Loucy (cell line): ENCODE data around the gene TF.

Experiments
- CTCF ChIP-seq: fragments of 200-600 bp; sonication (generic); conservative IDR thresholded peaks from 2 replicates; pipeline ENCODE4 v1.5.1; 2014; ENCODE audit warnings: mild to moderate bottlenecking, antibody characterized with exemption, low read length
- EZH2phosphoT487 ChIP-seq: fragments of 200-600 bp; IDR thresholded peaks from 2 replicates; pipeline ENCODE4 v1.6.1; 2018; ENCODE audit warnings: antibody characterized with exemption, mild to moderate bottlenecking, moderate library complexity, borderline replicate concordance

- TF ChIP-seq CTCF: no peak
- TF ChIP-seq EZH2phosphoT487: no peak
Measured at GRCh38 chr3:133757701-133758567, 11.7 kb downstream of the TF start.
